DMS53 treated with DMSO at 0.1 percent for 48 hours (cell line): ENCODE measurements around the gene CLEC4G.
"Not testable (repeated sequence)": the region's sequence is repeated elsewhere in the genome, so short reads cannot be mapped to it uniquely, and the experiment has no call there.

Experiments
- DNase-seq: peaks from one replicate; lab custom pipeline; 2025; ENCODE audit not compliant: unreplicated experiment; lab: John Stamatoyannopoulos, UW

Gene CLEC4G

GRCh38 chr19:7746903-7747884, 15.3 kb upstream of the CLEC4G start, which contains the start of gene CD209:
Gene CD209, minus strand, starts transcription at chr19:7747534. Its CDS starts 23 bp downstream, at chr19:7747511.
- no peak for DNase-seq

GRCh38 chr19:7746306-7746705, 14.4 kb upstream of the CLEC4G start:
- not testable (repeated sequence) for DNase-seq

GRCh38 chr19:7744871-7745650, 13.2 kb upstream of the CLEC4G start:
- no peak for DNase-seq

- DNase-seq, result no peak
These were observed 12.4 kb upstream of the CLEC4G start for GRCh38 chr19:7744199-7744786.

DNA sequence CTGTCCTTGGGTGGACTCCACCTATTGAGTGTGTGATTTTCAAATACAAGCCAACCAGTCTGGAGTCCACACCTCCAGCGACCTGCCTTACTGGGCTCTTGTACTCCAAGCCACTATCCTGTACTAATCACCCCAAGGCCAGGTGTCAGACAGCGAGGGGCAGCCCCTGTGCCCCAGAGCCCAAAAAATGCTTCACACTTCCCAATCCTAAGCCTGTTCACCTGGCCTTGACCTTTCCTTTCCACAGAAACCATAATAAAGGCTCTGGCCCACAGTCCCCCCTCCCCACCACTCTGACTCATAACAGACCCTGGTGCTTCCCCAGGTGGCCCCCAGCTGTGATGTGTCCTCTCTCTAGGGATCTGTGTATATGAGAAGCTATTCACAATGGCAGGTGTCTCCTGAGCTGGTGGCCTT, 11.5 kb upstream of the CLEC4G start:
- DNase-seq, result no peak

GRCh38 chr19:7742991-7743390, 11.1 kb upstream of the CLEC4G start:
- DNase-seq, result no peak

DNA sequence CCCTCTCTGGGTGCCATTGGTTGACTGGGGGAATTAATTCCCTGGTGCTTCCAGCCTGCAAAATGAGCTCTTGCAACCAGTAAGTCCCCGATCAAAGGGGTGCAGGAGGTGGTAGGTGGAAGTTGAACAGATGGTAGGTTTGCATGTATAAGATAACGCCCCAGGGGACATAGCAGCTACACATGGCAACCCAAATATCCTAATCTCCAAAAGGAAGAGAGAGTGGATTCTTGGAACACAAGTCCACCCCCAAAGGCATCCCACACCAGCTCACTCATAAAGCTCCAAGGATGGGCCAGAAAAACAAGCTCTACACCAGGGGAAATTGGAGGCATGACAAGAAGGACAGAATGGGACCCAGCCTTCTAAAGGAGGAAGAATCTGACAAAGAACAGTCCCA, 10.7 kb upstream of the CLEC4G start:
- DNase-seq, result no peak

- DNase-seq, result no peak
These were observed 8.8 kb upstream of the CLEC4G start for GRCh38 chr19:7740682-7741054.

DNA sequence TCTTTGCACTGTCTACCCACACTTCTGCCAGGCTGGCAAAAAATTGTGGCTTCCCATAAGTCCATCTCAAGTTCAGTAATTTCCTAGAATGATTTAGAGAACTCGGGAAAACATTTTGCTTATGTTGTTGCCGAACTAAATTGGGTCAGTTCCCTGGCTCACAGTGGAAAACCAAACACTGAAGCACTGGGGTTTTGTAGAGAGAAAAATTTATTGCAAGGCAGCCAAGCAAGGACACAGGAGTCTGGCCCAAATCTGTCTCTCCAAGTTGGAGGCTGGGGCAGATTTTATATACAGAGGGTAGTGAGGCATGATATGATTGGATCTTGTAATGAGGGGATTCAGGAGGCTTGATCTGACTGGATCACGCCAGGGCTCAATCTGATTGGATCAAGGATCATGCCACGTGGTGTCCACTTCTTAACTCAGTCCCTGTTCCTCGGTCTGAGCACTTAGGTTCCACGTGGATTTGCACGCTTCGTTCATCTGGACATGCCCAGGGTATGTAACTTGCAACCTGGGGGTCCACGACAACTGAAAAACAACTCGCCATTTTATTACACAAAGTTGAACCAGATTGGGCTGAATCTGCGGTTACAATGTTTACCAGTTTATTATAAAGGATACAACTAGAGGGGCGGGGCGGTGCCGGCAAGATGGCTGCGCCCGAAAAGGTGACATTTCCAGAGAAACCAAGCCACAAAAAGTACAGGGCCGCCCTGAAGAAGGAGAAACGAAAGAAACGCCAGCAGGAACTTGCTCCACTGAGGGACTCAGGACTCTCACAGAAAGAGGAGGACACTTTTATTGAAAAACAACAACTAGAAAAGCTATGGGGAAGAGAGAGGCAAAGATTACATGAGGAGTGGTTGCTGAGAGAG, 8.1 kb upstream of the CLEC4G start:
- DNase-seq, result no peak

DNA sequence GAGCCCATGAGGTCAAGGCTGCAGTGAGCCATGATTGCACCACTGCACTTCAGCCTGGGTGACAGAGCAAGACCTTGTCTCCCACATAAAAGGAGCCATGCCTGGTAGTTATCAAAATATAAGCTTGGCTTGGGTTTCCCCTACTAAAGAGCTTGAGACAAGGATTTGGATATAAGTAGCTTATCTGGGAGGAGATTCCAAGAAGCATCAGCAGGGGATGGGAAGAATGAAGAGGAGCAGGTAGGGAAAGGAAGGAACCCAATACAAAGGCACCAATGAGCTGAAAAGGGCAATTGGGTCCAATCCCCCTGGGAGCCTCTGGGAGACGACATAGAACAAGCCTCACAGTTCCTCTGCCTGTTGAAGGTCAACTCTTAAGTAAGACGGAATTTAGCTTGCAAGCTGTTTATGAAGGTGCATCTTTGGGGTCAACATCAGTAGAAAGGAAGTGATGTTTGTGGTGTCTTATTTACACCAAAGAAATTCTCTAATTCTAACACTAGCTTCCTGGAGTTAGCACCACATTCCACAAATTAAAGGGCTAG, 7.4 kb upstream of the CLEC4G start:
- no peak for DNase-seq

GRCh38 chr19:7738023-7738422, 6.1 kb upstream of the CLEC4G start:
- DNase-seq, result no peak

DNA sequence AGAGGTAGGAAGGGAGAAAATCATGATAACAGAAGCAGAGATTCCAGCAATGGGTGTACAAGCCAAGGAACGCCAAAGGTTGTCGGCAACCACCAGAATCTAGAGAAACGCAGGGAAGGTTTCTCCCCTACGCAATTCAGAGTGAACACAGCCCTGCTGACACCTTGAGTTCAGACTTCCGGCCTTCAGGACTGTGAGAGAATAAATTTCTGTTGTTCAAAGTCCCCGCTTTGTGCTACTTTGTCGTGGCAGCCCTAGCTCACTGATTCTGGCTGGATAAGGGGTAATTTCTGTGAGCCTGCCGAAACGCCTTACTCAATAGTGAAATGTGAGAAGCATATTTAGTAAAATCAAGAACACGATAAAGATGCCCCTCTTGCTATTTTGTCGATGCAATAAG, 5.3 kb upstream of the CLEC4G start:
- no peak for DNase-seq

- no peak for DNase-seq
These were observed 4.2 kb upstream of the CLEC4G start for GRCh38 chr19:7736148-7736547.

- no peak for DNase-seq
These were observed 2.6 kb upstream of the CLEC4G start for GRCh38 chr19:7734220-7735203.

DNA sequence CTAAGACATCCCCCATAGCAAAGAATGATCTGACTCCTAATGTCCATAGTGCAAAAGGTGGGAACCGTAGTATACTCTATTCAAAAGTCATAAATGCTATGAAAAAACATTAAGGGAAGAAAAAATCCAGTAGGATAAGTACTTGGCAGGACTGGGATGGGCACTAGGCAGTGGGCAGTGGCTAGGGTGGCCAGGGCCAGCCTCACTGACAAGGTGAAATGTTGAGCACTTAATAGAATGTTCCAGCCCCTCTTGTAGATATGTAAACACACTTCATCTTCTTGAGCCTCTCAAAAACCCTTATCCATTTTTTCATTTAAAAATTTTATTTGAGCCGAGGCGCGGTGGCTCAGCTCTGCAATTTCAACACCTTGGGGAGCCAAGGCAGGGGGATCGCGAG, 1.5 kb upstream of the CLEC4G start:
- DNase-seq, result no peak

DNA sequence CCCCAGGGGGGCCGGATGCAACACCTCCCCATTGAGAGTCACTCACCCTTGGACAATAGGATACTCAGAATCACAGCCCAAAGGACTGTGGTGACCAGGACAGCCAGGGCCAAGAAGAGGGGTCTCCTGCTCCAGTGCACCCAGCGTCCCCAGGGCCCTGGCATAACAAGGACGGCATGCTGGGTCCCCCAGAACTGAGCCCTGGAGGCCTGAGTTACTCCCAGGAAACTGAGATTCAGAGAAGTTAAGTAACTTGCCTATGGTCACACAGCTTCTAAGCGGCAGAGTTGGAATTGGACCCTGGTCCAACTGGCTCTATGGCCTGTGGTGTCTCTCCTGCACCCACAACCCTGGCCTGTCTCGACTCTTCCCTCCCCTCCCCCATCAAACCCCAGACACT, 295 bp downstream of the CLEC4G start:
- DNase-seq, result no peak

DNA sequence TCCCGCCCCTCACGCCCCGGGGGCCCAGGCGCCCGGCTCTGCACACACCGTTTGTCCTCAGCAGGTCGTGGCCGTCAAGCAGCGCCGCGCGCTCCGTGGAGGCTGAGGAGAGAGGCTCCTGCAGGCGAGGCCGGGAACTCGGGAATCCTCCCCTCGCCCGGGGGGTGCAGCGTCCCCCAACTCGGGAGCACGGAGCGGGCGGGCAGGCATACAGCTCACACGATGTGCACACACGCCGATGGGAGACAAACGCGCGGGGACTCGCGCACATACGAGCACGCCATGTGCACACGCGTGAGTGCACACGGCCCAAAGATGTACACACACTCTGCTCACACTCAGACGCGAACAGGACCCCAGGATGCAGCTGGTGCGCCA, 703 bp downstream of the CLEC4G start:
- no peak for DNase-seq

GRCh38 chr19:7730286-7731217, 1.4 kb downstream of the CLEC4G start:
- DNase-seq, result no peak
